Transverse colon (tissue), 4 donors: ENCODE results near the gene TGFB2. TPM values are rescaled to one million over a fixed set of nuclear protein-coding genes. Genes with fewer than 3 reads are reported as not detected.

Source experiments
- DNase-seq: peaks from one replicate; pipeline ENCODE4 v3.0.0-alpha.2; 2019
- H3K27ac ChIP-seq, 4 donors: fragments of 200-600 bp; sonication (generic); 2 replicates each; pipeline ENCODE4 v1.5.1; 2016 to 2018; ENCODE audit warnings: inconsistent platforms in 4 of 4
- H3K27me3 ChIP-seq: fragments of 200-600 bp; sonication (generic); 2 replicates; pipeline ENCODE4 v1.5.1; 2017; ENCODE audit warnings: inconsistent platforms
- H3K36me3 ChIP-seq, 4 donors: fragments of 200-600 bp; sonication (generic); 2 replicates each; pipeline ENCODE4 v1.5.1; 2017 to 2019; ENCODE audit warnings: inconsistent platforms in 4 of 4
- H3K4me1 ChIP-seq, 4 donors: fragments of 200-600 bp; sonication (generic); 2 replicates each; pipeline ENCODE4 v1.5.1; 2017 to 2020; ENCODE audit warnings: inconsistent platforms in 4 of 4
- H3K4me3 ChIP-seq, 4 donors: fragments of 200-600 bp; sonication (generic); 1 replicate in 1 of 4; 2 replicates in 3 of 4; pipeline versions ENCODE4 v1.5.1 to v1.6.1; 2017 to 2019; ENCODE audit warnings: inconsistent platforms in 4 of 4
- H3K9me3 ChIP-seq, 2 donors: fragments of 200-600 bp; sonication (generic); 2 replicates each; pipeline ENCODE4 v1.5.1; 2017 to 2019; ENCODE audit warnings: inconsistent platforms in 2 of 2
- EP300 ChIP-seq: sonication (generic); formaldehyde crosslinking; IDR thresholded peaks from one replicate; pipeline ENCODE4 v1.6.1; 2017; ENCODE audit warnings: antibody characterized with exemption, low read depth
- POLR2A ChIP-seq: fragments of 450-650 bp; IDR thresholded peaks from one replicate; pipeline ENCODE4 v1.6.1; 2016; ENCODE audit warnings: antibody characterized with exemption, mild to moderate bottlenecking, moderate library complexity
- POLR2AphosphoS5 ChIP-seq, 3 donors: sonication (generic); formaldehyde crosslinking; IDR thresholded peaks; one replicate each; pipeline ENCODE4 v1.6.1; 2016; ENCODE audit warnings: antibody characterized with exemption in 3 of 3
- WGBS, 2 donors: methylation state at CpG; one replicate each; pipeline ENCODE4 v1.1.5; 2018; ENCODE audit warnings: low coverage in 1 of 2; 5-methylcytosine and 5-hydroxymethylcytosine counted together
- in situ Hi-C, 4 donors: fragments of 200-750 bp; cut with MboI; loops; one replicate each; pipeline versions ENCODE4 v1.15.0 to v1.15.1; 2017; ENCODE audit warnings: low sequenced_read_pairs in 3 of 4, low pct_ligation_motif_present in 1 of 4, low pct_unique_long_range_greater_than_20kb in 1 of 4
- intact Hi-C: fragments of 100-400 bp; cut with DNase I; formaldehyde crosslinking; loops from one replicate; pipeline ENCODE4 v1.15.1; 2023; ENCODE audit warnings: low total_unique reads
- total RNA-seq, 4 donors: library from RNA; depleted of rRNA; stranded (reverse); fragments of >200 nt; gene quantifications; one replicate each; pipeline ENCODE4 v1.1.0, GENCODE V29; 2016
- TF ChIP-seq, protein P1 (sequence below), 5 experiments: fragments of 200-600 bp in 3 of 5; fragments of 450-650 bp in 2 of 5; sonication (generic) in 3 of 5; IDR thresholded peaks; 1 replicate in 2 of 5; 2 replicates in 3 of 5; pipeline ENCODE4 v1.5.1; 2016 to 2017; ENCODE audit warnings: antibody characterized with exemption in 5 of 5, inconsistent platforms in 3 of 5, mild to moderate bottlenecking in 2 of 5, moderate library complexity in 1 of 5

The TGFB2 gene
- total RNA-seq, 4 donors from 2014 or later, result 0.41 to 2.2 (median 1.1) TPM

DNA sequence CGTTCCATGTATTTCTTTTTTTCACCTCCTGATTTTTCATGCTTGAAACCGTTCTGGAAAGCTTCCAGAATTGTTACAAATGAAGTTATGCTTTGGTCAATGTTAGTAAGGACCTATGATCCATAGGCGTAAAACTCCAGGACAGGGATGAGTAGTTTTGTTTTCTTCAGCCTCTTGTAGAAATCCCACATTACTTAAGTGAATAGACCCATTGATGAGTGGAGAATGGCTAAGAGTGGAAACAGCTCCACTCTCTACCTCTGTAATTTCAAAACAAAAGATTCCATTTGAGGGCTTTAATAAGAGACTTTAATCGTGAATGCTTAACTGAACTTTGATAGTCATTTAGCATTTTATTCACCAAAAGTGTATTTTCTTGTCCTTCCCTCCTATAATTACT lies 3.0 kb upstream of the TGFB2 start:
- Histone ChIP-seq H3K4me3 (no peak overlapping the region), H3K27ac (no peak overlapping the region), H3K36me3 (no peaks in the 10 kb centered on the region), H3K4me1 (peaks cover 0 to 25% (median 9%) of the 10 kb centered on the region in 4 donors), H3K27me3 (peaks cover 30% of the 10 kb centered on the region), H3K9me3 (no peaks in the 10 kb centered on the region)
- intact Hi-C loops, result loop anchor here (10.0 kb wide), 1 partner anchor 183 kb away; no protein-coding TSS in a partner anchor
- no peak for DNase-seq
- TF ChIP-seq, protein P1, sequence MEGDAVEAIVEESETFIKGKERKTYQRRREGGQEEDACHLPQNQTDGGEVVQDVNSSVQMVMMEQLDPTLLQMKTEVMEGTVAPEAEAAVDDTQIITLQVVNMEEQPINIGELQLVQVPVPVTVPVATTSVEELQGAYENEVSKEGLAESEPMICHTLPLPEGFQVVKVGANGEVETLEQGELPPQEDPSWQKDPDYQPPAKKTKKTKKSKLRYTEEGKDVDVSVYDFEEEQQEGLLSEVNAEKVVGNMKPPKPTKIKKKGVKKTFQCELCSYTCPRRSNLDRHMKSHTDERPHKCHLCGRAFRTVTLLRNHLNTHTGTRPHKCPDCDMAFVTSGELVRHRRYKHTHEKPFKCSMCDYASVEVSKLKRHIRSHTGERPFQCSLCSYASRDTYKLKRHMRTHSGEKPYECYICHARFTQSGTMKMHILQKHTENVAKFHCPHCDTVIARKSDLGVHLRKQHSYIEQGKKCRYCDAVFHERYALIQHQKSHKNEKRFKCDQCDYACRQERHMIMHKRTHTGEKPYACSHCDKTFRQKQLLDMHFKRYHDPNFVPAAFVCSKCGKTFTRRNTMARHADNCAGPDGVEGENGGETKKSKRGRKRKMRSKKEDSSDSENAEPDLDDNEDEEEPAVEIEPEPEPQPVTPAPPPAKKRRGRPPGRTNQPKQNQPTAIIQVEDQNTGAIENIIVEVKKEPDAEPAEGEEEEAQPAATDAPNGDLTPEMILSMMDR (IDR thresholded peaks at IDR 0.05), result no peak
- TF ChIP-seq POLR2A, result no peak
- in situ Hi-C loops, result loop anchor here (25.0 kb wide), 5 partner anchors 170 to 1470 kb away; no protein-coding TSS in a partner anchor
- 82 to 87% methylated on average over 4 of the region's 4 CpGs for WGBS, 2 donors

DNA sequence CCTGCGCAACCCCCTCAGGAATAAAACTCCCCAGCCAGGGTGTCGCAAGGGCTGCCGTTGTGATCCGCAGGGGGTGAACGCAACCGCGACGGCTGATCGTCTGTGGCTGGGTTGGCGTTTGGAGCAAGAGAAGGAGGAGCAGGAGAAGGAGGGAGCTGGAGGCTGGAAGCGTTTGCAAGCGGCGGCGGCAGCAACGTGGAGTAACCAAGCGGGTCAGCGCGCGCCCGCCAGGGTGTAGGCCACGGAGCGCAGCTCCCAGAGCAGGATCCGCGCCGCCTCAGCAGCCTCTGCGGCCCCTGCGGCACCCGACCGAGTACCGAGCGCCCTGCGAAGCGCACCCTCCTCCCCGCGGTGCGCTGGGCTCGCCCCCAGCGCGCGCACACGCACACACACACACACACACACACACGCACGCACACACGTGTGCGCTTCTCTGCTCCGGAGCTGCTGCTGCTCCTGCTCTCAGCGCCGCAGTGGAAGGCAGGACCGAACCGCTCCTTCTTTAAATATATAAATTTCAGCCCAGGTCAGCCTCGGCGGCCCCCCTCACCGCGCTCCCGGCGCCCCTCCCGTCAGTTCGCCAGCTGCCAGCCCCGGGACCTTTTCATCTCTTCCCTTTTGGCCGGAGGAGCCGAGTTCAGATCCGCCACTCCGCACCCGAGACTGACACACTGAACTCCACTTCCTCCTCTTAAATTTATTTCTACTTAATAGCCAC lies 696 bp downstream of the TGFB2 start:
- peak overlapping the region; percentile 74 to 88 (median 83) for H3K27ac ChIP-seq
- WGBS, 2 donors, result 1 to 2% methylated on average over 7 to 64 of the region's 64 CpGs
- H3K27me3 ChIP-seq, result peaks cover 44% of the 10 kb centered on the region
- peak overlapping the region; percentile 42 to 63 (median 50) for H3K4me3 ChIP-seq
- H3K36me3 ChIP-seq, result no peaks in the 10 kb centered on the region
- in situ Hi-C loops, result loop anchor here (25.0 kb wide), 5 partner anchors 166 to 1466 kb away; no protein-coding TSS in a partner anchor
- H3K4me1 ChIP-seq, result peaks cover 0 to 45% (median 14%) of the 10 kb centered on the region in 4 donors
- H3K9me3 ChIP-seq, result no peaks in the 10 kb centered on the region
- intact Hi-C loops, result loop anchor here (10.0 kb wide), 1 partner anchor 179 kb away; no protein-coding TSS in a partner anchor
- peak; percentile 25 for DNase-seq
- TF ChIP-seq, protein P1 (IDR thresholded peaks at IDR 0.05), result no peak
- TF ChIP-seq POLR2AphosphoS5 (IDR thresholded peaks at IDR 0.05) (peak in 1 of 3 donors; percentile 43), EP300 (no peak), POLR2A (no peak)

DNA sequence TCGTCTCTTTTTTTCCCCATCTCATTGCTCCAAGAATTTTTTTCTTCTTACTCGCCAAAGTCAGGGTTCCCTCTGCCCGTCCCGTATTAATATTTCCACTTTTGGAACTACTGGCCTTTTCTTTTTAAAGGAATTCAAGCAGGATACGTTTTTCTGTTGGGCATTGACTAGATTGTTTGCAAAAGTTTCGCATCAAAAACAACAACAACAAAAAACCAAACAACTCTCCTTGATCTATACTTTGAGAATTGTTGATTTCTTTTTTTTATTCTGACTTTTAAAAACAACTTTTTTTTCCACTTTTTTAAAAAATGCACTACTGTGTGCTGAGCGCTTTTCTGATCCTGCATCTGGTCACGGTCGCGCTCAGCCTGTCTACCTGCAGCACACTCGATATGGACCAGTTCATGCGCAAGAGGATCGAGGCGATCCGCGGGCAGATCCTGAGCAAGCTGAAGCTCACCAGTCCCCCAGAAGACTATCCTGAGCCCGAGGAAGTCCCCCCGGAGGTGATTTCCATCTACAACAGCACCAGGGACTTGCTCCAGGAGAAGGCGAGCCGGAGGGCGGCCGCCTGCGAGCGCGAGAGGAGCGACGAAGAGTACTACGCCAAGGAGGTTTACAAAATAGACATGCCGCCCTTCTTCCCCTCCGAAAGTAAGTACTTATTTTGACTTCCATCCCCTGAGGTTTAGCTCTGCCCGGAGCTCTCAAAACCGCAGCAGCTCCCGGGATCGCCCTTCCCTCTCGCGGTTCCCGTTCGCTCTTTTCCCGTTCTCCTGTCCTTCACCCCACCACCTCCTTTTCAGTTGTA lies 1.5 kb downstream of the TGFB2 start:
- Histone ChIP-seq H3K4me3 (peak overlapping the region; percentile 42 to 63 (median 50)), H3K27me3 (peaks cover 44% of the 10 kb centered on the region), H3K36me3 (no peaks in the 10 kb centered on the region), H3K4me1 (peaks cover 0 to 52% (median 14%) of the 10 kb centered on the region in 4 donors), H3K27ac (peak overlapping the region; percentile 74 to 88 (median 83)), H3K9me3 (no peaks in the 10 kb centered on the region)
- DNase-seq, result no peak
- in situ Hi-C loops, result loop anchor here (25.0 kb wide), 5 partner anchors 166 to 1466 kb away; no protein-coding TSS in a partner anchor
- TF ChIP-seq POLR2AphosphoS5 (IDR thresholded peaks at IDR 0.05) (no peak), EP300 (no peak)
- TF ChIP-seq, protein P1 (IDR thresholded peaks at IDR 0.05), result peak in 1 of 5 experiments; percentile 3
- WGBS, 2 donors, result 0 to 4% methylated on average over 11 to 39 of the region's 39 CpGs
- intact Hi-C loops, result loop anchor here (10.0 kb wide), 1 partner anchor 178 kb away; no protein-coding TSS in a partner anchor

DNA sequence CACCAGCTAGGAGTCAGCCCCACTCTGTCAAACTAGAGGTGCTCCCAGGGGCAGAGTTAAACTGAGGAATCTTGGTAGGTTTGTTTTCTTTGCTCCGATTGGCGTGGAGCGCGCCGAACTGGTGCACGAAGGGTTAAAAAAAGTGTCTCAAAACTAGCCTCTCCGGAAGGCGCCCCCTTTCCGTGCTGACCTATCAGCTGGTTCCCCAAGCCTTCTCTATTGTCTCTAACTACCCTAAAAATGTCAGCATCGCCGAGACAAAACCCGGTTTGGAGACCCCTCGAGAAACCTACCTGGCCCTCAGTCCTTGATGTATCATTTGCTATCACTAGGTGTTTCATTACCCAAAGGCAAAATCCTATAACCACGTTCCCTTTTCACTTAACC lies 2.2 kb downstream of the TGFB2 start:
- Histone ChIP-seq H3K9me3 (no peaks in the 10 kb centered on the region), H3K4me1 (peaks cover 0 to 52% (median 14%) of the 10 kb centered on the region in 4 donors), H3K27ac (peak overlapping the region; percentile 74 to 88 (median 83)), H3K27me3 (peaks cover 44% of the 10 kb centered on the region), H3K36me3 (no peaks in the 10 kb centered on the region), H3K4me3 (peak overlapping the region; percentile 42 to 63 (median 50))
- TF ChIP-seq, protein P1 (IDR thresholded peaks at IDR 0.05), result no peak
- TF ChIP-seq POLR2A (no peak), POLR2AphosphoS5 (IDR thresholded peaks at IDR 0.05) (no peak), EP300 (no peak)
- in situ Hi-C loops (loop anchor here (25.0 kb wide), 5 partner anchors 165 to 1465 kb away; no protein-coding TSS in a partner anchor), intact Hi-C loops (loop anchor here (10.0 kb wide), 1 partner anchor 177 kb away; no protein-coding TSS in a partner anchor)
- WGBS, 2 donors, result 1 to 10% methylated on average over 14 of the region's 14 CpGs
- DNase-seq, result no peak
